ENCODE results near the gene IFRD1.

DNA sequence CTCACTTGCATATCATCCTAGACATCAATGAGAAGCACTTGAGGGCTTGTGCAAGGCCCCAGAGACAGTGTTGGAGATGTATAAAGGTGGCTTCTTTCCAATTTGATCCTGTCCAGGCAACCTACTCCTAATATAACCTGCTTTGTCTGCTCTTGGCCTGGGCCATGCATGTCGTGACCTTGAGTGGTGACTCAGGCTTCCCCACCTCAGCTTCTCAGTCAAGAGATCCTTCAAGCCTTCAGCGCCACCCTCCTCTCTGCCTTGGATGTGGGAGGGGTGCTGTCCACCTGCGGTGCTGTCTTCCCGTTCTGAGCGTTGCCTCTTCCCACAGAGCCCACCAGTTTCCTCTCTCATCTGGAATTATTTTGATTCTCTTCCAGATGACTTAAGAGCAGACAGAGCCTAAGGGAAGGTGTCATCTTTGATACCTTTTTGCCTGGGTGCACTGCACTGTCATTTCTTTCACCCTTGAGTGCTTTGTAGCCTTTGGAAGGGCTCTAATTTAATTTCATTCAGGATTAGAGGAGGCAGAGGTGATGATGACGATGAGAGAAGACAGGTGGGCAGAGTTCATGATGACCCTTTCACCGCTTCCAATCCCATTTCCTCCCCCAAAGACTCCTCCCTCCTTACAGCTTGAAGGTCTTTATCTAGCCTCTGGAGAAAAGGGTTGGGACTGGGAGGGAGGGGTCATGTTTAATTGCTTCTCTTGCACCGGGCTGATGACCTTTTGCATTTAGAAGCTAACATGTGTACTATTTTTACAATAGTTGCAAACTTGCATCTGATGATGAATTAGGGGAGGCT is 37.4 kb downstream of the IFRD1 start:
- TF ChIP-seq, protein P1, sequence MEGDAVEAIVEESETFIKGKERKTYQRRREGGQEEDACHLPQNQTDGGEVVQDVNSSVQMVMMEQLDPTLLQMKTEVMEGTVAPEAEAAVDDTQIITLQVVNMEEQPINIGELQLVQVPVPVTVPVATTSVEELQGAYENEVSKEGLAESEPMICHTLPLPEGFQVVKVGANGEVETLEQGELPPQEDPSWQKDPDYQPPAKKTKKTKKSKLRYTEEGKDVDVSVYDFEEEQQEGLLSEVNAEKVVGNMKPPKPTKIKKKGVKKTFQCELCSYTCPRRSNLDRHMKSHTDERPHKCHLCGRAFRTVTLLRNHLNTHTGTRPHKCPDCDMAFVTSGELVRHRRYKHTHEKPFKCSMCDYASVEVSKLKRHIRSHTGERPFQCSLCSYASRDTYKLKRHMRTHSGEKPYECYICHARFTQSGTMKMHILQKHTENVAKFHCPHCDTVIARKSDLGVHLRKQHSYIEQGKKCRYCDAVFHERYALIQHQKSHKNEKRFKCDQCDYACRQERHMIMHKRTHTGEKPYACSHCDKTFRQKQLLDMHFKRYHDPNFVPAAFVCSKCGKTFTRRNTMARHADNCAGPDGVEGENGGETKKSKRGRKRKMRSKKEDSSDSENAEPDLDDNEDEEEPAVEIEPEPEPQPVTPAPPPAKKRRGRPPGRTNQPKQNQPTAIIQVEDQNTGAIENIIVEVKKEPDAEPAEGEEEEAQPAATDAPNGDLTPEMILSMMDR (conservative IDR thresholded peaks at IDR 0.05 in 1 of 2, IDR thresholded peaks at IDR 0.05 in 1 of 2; ENCODE audit: extremely low read depth in 1 of 2, insufficient read depth in 1 of 2, low read depth in 1 of 2, low read length in 2 of 2): no peak
- no peak for TF ChIP-seq EZH2 (IDR thresholded peaks at IDR 0.05; ENCODE audit: borderline replicate concordance, low read length)
